Stomach (tissue), 4 donors: ENCODE data around the gene WFDC6.

Experiments used
- CTCF ChIP-seq, 7 experiments: fragments of 450-650 bp in 4 of 7; fragments of 200-600 bp in 3 of 7; sonication (generic) in 3 of 7; IDR thresholded peaks; one replicate each; pipeline ENCODE4 v1.5.1; 2016 to 2019; ENCODE audit warnings: antibody characterized with exemption in 7 of 7, control low read depth in 2 of 7, mild to moderate bottlenecking in 1 of 7
- EP300 ChIP-seq: sonication (generic); formaldehyde crosslinking; IDR thresholded peaks from one replicate; pipeline ENCODE4 v1.6.1; 2017; ENCODE audit warnings: antibody characterized with exemption
- POLR2A ChIP-seq, 4 donors: fragments of 450-650 bp; IDR thresholded peaks; one replicate each; pipeline ENCODE4 v1.6.1; 2016; ENCODE audit warnings: antibody characterized with exemption in 4 of 4, control low read depth in 2 of 4, mild to moderate bottlenecking in 1 of 4, moderate library complexity in 1 of 4
- POLR2AphosphoS5 ChIP-seq, 3 donors: sonication (generic); formaldehyde crosslinking; IDR thresholded peaks; one replicate each; pipeline ENCODE4 v1.6.1; 2016; ENCODE audit warnings: antibody characterized with exemption in 3 of 3

- TF ChIP-seq POLR2A (IDR thresholded peaks at IDR 0.05) (no peak), CTCF (IDR thresholded peaks at IDR 0.05) (no peak), EP300 (no peak), POLR2AphosphoS5 (IDR thresholded peaks at IDR 0.05) (no peak)
These were observed 53.9 kb downstream of the WFDC6 start for GRCh38 chr20:45485388-45485787.
